Thyroid gland (tissue), 4 donors: ENCODE results near the gene PARD3.

Source experiments
- POLR2A ChIP-seq, 2 donors: fragments of 450-650 bp; IDR thresholded peaks; one replicate each; pipeline ENCODE4 v1.6.1; 2017; ENCODE audit warnings: antibody characterized with exemption in 2 of 2, mild to moderate bottlenecking in 2 of 2, moderate library complexity in 1 of 2
- TF ChIP-seq, protein P1 (sequence below), 6 experiments: fragments of 200-600 bp in 3 of 6; fragments of 450-650 bp in 3 of 6; sonication (generic) in 3 of 6; IDR thresholded peaks; one replicate each; pipeline ENCODE4 v1.5.1; 2016 to 2019; ENCODE audit warnings: antibody characterized with exemption in 6 of 6, mild to moderate bottlenecking in 2 of 6, inconsistent platforms in 1 of 6, moderate library complexity in 1 of 6

DNA sequence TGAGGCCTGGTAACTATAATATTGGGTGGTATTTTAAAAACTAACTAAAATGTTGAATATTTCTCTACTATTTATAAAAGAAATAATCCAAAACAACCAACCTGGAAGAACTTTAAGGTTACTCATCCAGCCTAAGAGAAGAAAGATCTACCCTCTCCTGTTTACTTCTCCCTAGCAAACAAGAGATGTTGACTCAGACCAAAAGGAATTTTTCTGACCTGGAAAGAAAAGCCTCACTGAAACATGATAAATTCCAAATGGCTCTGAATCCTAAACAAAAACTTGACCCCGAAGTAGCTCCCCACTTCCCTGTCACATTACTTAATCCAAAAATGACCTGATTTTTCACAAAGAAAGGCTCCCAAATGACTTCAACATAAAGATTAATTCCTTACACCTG is 101.2 kb downstream of the PARD3 start:
- TF ChIP-seq, protein P1, sequence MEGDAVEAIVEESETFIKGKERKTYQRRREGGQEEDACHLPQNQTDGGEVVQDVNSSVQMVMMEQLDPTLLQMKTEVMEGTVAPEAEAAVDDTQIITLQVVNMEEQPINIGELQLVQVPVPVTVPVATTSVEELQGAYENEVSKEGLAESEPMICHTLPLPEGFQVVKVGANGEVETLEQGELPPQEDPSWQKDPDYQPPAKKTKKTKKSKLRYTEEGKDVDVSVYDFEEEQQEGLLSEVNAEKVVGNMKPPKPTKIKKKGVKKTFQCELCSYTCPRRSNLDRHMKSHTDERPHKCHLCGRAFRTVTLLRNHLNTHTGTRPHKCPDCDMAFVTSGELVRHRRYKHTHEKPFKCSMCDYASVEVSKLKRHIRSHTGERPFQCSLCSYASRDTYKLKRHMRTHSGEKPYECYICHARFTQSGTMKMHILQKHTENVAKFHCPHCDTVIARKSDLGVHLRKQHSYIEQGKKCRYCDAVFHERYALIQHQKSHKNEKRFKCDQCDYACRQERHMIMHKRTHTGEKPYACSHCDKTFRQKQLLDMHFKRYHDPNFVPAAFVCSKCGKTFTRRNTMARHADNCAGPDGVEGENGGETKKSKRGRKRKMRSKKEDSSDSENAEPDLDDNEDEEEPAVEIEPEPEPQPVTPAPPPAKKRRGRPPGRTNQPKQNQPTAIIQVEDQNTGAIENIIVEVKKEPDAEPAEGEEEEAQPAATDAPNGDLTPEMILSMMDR (IDR thresholded peaks at IDR 0.05), result no peak
- no peak for TF ChIP-seq POLR2A (IDR thresholded peaks at IDR 0.05)
